ENCODE data around the gene DDAH2.
"Not testable (repeated sequence)": the region's sequence is repeated elsewhere in the genome, so short reads cannot be mapped to it uniquely, and the experiment has no call there.

The DDAH2 gene

GRCh38 chr6:31712296-31712695 lies 16.8 kb downstream of the DDAH2 start:
- Histone ChIP-seq H3K79me2 (ENCODE audit: insufficient read depth, low read length) (no peaks in the 10 kb centered on the region), H3K4me1 (ENCODE audit: insufficient read depth, low read length) (no peaks in the 10 kb centered on the region), H3K4me3 (ENCODE audit: low read depth in 1 of 2, low read length in 2 of 2) (no peak overlapping the region), H3K9me3 (ENCODE audit: insufficient read depth, low read length, severe bottlenecking) (no peaks in the 10 kb centered on the region), H3K27ac (ENCODE audit: low read length) (no peak overlapping the region), H2AFZ (ENCODE audit: low read depth, low read length) (no peak overlapping the region), H3K27me3 (ENCODE audit: insufficient read depth, low read length, poor library complexity) (no peaks in the 10 kb centered on the region), H3K36me3 (ENCODE audit: insufficient read depth, low read length) (no peaks in the 10 kb centered on the region), H3K4me2 (ENCODE audit: insufficient read depth, low read length) (no peak overlapping the region), H3K9ac (ENCODE audit: low read depth, low read length) (no peak overlapping the region), H4K20me1 (ENCODE audit: insufficient read depth, low read length) (no peaks in the 10 kb centered on the region)
- TF ChIP-seq CTCF (IDR thresholded peaks at IDR 0.05; ENCODE audit: borderline replicate concordance, extremely low read depth, low read length, poor library complexity, severe bottlenecking) (peak; percentile 48), EZH2 (IDR thresholded peaks at IDR 0.05; ENCODE audit: borderline replicate concordance, low read depth, low read length, severe bottlenecking) (no peak)
- DNase-seq: no peak
- ATAC-seq (ENCODE audit: insufficient read depth, low read depth): peak; percentile 70

GRCh38 chr6:31711233-31711632 lies 17.9 kb downstream of the DDAH2 start:
- no peak; the same call in 2 of the 3 replicates for ATAC-seq (ENCODE audit: insufficient read depth, low read depth)
- no peaks in the 10 kb centered on the region for H3K36me3 ChIP-seq (ENCODE audit: insufficient read depth, low read length)
- no peak overlapping the region for H3K4me2 ChIP-seq (ENCODE audit: insufficient read depth, low read length)
- no peaks in the 10 kb centered on the region for H3K9me3 ChIP-seq (ENCODE audit: insufficient read depth, low read length, severe bottlenecking)
- no peak overlapping the region for H3K9ac ChIP-seq (ENCODE audit: low read depth, low read length)
- TF ChIP-seq CTCF (IDR thresholded peaks at IDR 0.05; ENCODE audit: borderline replicate concordance, extremely low read depth, low read length, poor library complexity, severe bottlenecking) (no peak), EZH2 (IDR thresholded peaks at IDR 0.05; ENCODE audit: borderline replicate concordance, low read depth, low read length, severe bottlenecking) (no peak)
- H4K20me1 ChIP-seq (ENCODE audit: insufficient read depth, low read length): no peaks in the 10 kb centered on the region
- DNase-seq: no peak
- H3K79me2 ChIP-seq (ENCODE audit: insufficient read depth, low read length): no peaks in the 10 kb centered on the region
- no peak overlapping the region for H3K4me3 ChIP-seq (ENCODE audit: low read depth in 1 of 2, low read length in 2 of 2)
- no peaks in the 10 kb centered on the region for H3K4me1 ChIP-seq (ENCODE audit: insufficient read depth, low read length)
- no peaks in the 10 kb centered on the region for H3K27me3 ChIP-seq (ENCODE audit: insufficient read depth, low read length, poor library complexity)
- no peak overlapping the region for H3K27ac ChIP-seq (ENCODE audit: low read length)
- H2AFZ ChIP-seq (ENCODE audit: low read depth, low read length): no peak overlapping the region

GRCh38 chr6:31710523-31711219 lies 18.4 kb downstream of the DDAH2 start:
- no peaks in the 10 kb centered on the region for H3K36me3 ChIP-seq (ENCODE audit: insufficient read depth, low read length)
- DNase-seq: no peak
- no peak overlapping the region for H3K9ac ChIP-seq (ENCODE audit: low read depth, low read length)

GRCh38 chr6:31709157-31709556 lies 19.9 kb downstream of the DDAH2 start:
- H3K4me1 ChIP-seq (ENCODE audit: insufficient read depth, low read length); H3K27me3 ChIP-seq (ENCODE audit: insufficient read depth, low read length, poor library complexity); H3K4me2 ChIP-seq (ENCODE audit: insufficient read depth, low read length); H3K9me3 ChIP-seq (ENCODE audit: insufficient read depth, low read length, severe bottlenecking); H2AFZ ChIP-seq (ENCODE audit: low read depth, low read length); H4K20me1 ChIP-seq (ENCODE audit: insufficient read depth, low read length); DNase-seq; H3K27ac ChIP-seq (ENCODE audit: low read length); H3K79me2 ChIP-seq (ENCODE audit: insufficient read depth, low read length); H3K9ac ChIP-seq (ENCODE audit: low read depth, low read length); H3K36me3 ChIP-seq (ENCODE audit: insufficient read depth, low read length); H3K4me3 ChIP-seq (ENCODE audit: low read depth in 1 of 2, low read length in 2 of 2); ATAC-seq (ENCODE audit: insufficient read depth, low read depth): not testable (repeated sequence)

More at GRCh38 chr6:31710523-31711219, 18.4 kb downstream of the DDAH2 start:
- Histone ChIP-seq H3K4me1 (ENCODE audit: insufficient read depth, low read length) (no peaks in the 10 kb centered on the region), H4K20me1 (ENCODE audit: insufficient read depth, low read length) (no peaks in the 10 kb centered on the region), H3K4me3 (ENCODE audit: low read depth in 1 of 2, low read length in 2 of 2) (no peak overlapping the region), H3K79me2 (ENCODE audit: insufficient read depth, low read length) (no peaks in the 10 kb centered on the region), H3K27ac (ENCODE audit: low read length) (no peak overlapping the region), H2AFZ (ENCODE audit: low read depth, low read length) (no peak overlapping the region), H3K9me3 (ENCODE audit: insufficient read depth, low read length, severe bottlenecking) (no peaks in the 10 kb centered on the region), H3K4me2 (ENCODE audit: insufficient read depth, low read length) (no peak overlapping the region), H3K27me3 (ENCODE audit: insufficient read depth, low read length, poor library complexity) (no peaks in the 10 kb centered on the region)
- TF ChIP-seq CTCF (IDR thresholded peaks at IDR 0.05; ENCODE audit: borderline replicate concordance, extremely low read depth, low read length, poor library complexity, severe bottlenecking): no peak
- no peak for ATAC-seq (ENCODE audit: insufficient read depth, low read depth)

All from DND-41 (cell line).